Measurements from ENCODE around the gene SETBP1. TPM values are rescaled to one million over a fixed set of nuclear protein-coding genes. Genes with fewer than 3 reads are reported as not detected.

The SETBP1 gene
- total and polyA plus RNA-seq, 2 of the 4 experiments (the other 2 are of a cell fraction), result 0.19 to 0.36 TPM

DNA sequence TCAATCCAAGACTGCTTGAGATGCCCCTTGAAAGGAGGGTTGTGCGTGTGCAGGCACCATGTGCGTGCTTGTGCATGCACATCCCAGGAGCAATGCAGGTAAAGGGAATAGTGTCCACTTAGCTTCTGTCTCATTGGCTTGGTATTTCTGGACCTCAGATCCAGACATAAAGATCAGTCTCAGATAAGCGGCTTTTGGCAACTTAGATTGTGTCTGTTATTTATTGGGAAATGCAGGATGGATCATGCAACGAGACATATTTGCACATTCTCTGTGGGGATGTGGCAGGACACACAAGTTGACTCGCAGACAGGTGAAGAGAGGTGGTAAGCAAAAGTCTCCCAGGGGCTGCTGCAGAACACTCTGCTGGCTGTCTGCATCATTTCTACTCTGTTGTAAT, 67.9 kb downstream of the SETBP1 start:
- H4K5ac ChIP-seq (ENCODE audit: low read depth, low read length), result no peak overlapping the region
- dilution Hi-C loops (cut with HindIII; ENCODE audit: low sequenced_read_pairs, unreplicated experiment), result no loop called here
- ChIA-PET POLR2A (ENCODE audit: unreplicated experiment) (no interaction called here), CTCF (no interaction called here)
- 69% methylated on average over 2 of the region's 5 CpGs; no CpG with 5 or more reads in 1 of the 2 experiments for WGBS, 2 experiments (ENCODE audit: extremely low coverage in 2 of 2, insufficient read length in 1 of 2)
- no peaks in the 10 kb centered on the region for H4K20me1 ChIP-seq (ENCODE audit: insufficient read depth, low read length)
- H3K4me3 ChIP-seq (ENCODE audit: insufficient read depth, low read depth, low read length), result no peak overlapping the region
- H3K36me3 ChIP-seq (ENCODE audit: control insufficient read depth, insufficient read depth, low read length), result no peaks in the 10 kb centered on the region
- H3K27me3 ChIP-seq (ENCODE audit: control insufficient read depth, insufficient read depth, low read length), result peaks cover 2% of the 10 kb centered on the region
- in situ Hi-C loops (cut with MboI; ENCODE audit: low sequenced_read_pairs), result no loop called here
- no peak overlapping the region for H3K23ac ChIP-seq (ENCODE audit: low read depth, low read length)
- DNase-seq, result no peak
- no peak overlapping the region for H3K4me2 ChIP-seq (ENCODE audit: low read depth, low read length)
- H2BK120ac ChIP-seq (ENCODE audit: low read depth, low read length), result no peak overlapping the region
- TF ChIP-seq CEBPB (IDR thresholded peaks at IDR 0.05; ENCODE audit: low read depth, low read length) (no peak), CHD1 (IDR thresholded peaks at IDR 0.05; ENCODE audit: low read depth, low read length) (no peak), SMC3 (IDR thresholded peaks at IDR 0.05; ENCODE audit: low read depth, low read length) (no peak), MAZ (IDR thresholded peaks at IDR 0.05; ENCODE audit: borderline replicate concordance, low read depth, low read length) (no peak), BHLHE40 (IDR thresholded peaks at IDR 0.05; ENCODE audit: low read depth, low read length) (no peak)
- TF ChIP-seq, protein P1, sequence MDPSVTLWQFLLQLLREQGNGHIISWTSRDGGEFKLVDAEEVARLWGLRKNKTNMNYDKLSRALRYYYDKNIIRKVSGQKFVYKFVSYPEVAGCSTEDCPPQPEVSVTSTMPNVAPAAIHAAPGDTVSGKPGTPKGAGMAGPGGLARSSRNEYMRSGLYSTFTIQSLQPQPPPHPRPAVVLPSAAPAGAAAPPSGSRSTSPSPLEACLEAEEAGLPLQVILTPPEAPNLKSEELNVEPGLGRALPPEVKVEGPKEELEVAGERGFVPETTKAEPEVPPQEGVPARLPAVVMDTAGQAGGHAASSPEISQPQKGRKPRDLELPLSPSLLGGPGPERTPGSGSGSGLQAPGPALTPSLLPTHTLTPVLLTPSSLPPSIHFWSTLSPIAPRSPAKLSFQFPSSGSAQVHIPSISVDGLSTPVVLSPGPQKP (IDR thresholded peaks at IDR 0.05; ENCODE audit: borderline replicate concordance, low read depth, low read length), result no peak
- no peak overlapping the region for H3K4ac ChIP-seq (ENCODE audit: low read depth, low read length)
- H4K8ac ChIP-seq (ENCODE audit: low read depth in 2 of 2, low read length in 2 of 2), result no peak overlapping the region
- no peak overlapping the region for H3K18ac ChIP-seq (ENCODE audit: low read depth, low read length)
- H3K4me1 ChIP-seq (ENCODE audit: control insufficient read depth, insufficient read depth, low read length), result no peaks in the 10 kb centered on the region
- H3K9me3 ChIP-seq (ENCODE audit: control insufficient read depth, insufficient read depth, low read length), result no peaks in the 10 kb centered on the region
- no peak overlapping the region for H2AK9ac ChIP-seq (replicated peaks; ENCODE audit: low read depth, low read length, poor library complexity)
- no peak overlapping the region for H3K27ac ChIP-seq (ENCODE audit: insufficient read depth, low read length)
- no peak overlapping the region for H2AFZ ChIP-seq (replicated peaks; ENCODE audit: low read length, poor library complexity)
- H3K56ac ChIP-seq (ENCODE audit: extremely low read depth, insufficient read depth, low read length), result no peak overlapping the region
- BruUV-seq (replicated peaks), result no TSS peak
- H2AK5ac ChIP-seq (ENCODE audit: low read depth, low read length), result no peak overlapping the region
- no peak overlapping the region for H2BK5ac ChIP-seq (ENCODE audit: low read depth, low read length, poor library complexity, severe bottlenecking)
- no peak overlapping the region for H2BK20ac ChIP-seq (ENCODE audit: low read depth, low read length)
- intact Hi-C loops (cut with micrococcal nuclease), result no loop called here
- H3K9me1 ChIP-seq (ENCODE audit: insufficient read depth, low read length), result 0 out of 2 replicates have a peak, but pooled peaks cover 4% of the 10 kb centered on the region
- no peak overlapping the region for H3K14ac ChIP-seq (replicated peaks; ENCODE audit: low read depth, low read length)
- H2BK15ac ChIP-seq (ENCODE audit: low read depth, low read length), result no peak overlapping the region
- ATAC-seq (ENCODE audit: low read depth), result no peak
- H3K79me1 ChIP-seq (ENCODE audit: low read depth in 1 of 2, low read length in 2 of 2), result no peaks in the 10 kb centered on the region
- no peak overlapping the region for H4K91ac ChIP-seq (ENCODE audit: insufficient read depth, low read depth, low read length)
- no peak overlapping the region for H3K9ac ChIP-seq (ENCODE audit: low read depth, low read length)

All from IMR-90 (cell line).